Caki2 (cell line): ENCODE measurements around the gene FLRT3. TPM values are rescaled to one million over a fixed set of nuclear protein-coding genes. Genes with fewer than 3 reads are reported as not detected.

ENCODE experiments used
- DNase-seq: peaks from one replicate; pipeline ENCODE4 v3.0.0-alpha.2; 2015; ENCODE audit warnings: low read depth
- in situ Hi-C: cut with HindIII; loops from 2 replicates; pipeline ENCODE4 v1.10.0; 2016; ENCODE audit warnings: low sequenced_read_pairs, low pct_unique_long_range_greater_than_20kb, mixed read lengths
- total RNA-seq: library from RNA; depleted of rRNA; stranded (reverse); fragments of >200 nt; shearing (Covaris generic); gene quantifications from 2 replicates; pipeline ENCODE4 v1.2.3, GENCODE V29; 2014; ENCODE audit warnings: low replicate concordance

The FLRT3 gene
- total RNA-seq, 1 experiment from 2014 or later, result 36.7 TPM

GRCh38 chr20:14282140-14282539 lies 55.3 kb downstream of the FLRT3 start:
- no peak for DNase-seq
- in situ Hi-C loops, result no loop called here
